ENCODE results near the gene PRKN.
"Not testable (repeated sequence)": the region's sequence is repeated elsewhere in the genome, so short reads cannot be mapped to it uniquely, and the experiment has no call there.

PRKN gene

GRCh38 chr6:161503570-161503969, 1224.0 kb downstream of the PRKN start:
- FAIRE-seq, result no peak

GRCh38 chr6:161498881-161499280, 1228.7 kb downstream of the PRKN start:
- no peak for FAIRE-seq

GRCh38 chr6:161498359-161498758, 1229.2 kb downstream of the PRKN start:
- no peak for FAIRE-seq

- FAIRE-seq, result no peak
Measured at GRCh38 chr6:161496941-161497340, 1230.6 kb downstream of the PRKN start.

- FAIRE-seq, result not testable (repeated sequence)
Measured at GRCh38 chr6:161496271-161496670, 1231.3 kb downstream of the PRKN start.

GRCh38 chr6:161494566-161494965, 1233.0 kb downstream of the PRKN start:
- FAIRE-seq, result no peak

GRCh38 chr6:161493576-161494118, 1233.9 kb downstream of the PRKN start:
- FAIRE-seq, result no peak

GRCh38 chr6:161489626-161490306, 1237.8 kb downstream of the PRKN start:
- FAIRE-seq, result no peak

GRCh38 chr6:161487694-161488093, 1239.9 kb downstream of the PRKN start:
- FAIRE-seq, result no peak

- no peak for FAIRE-seq
Measured at GRCh38 chr6:161487217-161487531, 1240.4 kb downstream of the PRKN start.

- FAIRE-seq, result no peak
Measured at GRCh38 chr6:161486361-161487216, 1241.0 kb downstream of the PRKN start.

- FAIRE-seq, result peak; percentile 83
Measured at GRCh38 chr6:161482517-161482858, 1245.1 kb downstream of the PRKN start.

GRCh38 chr6:161481786-161482516, 1245.6 kb downstream of the PRKN start:
- peak; percentile 83 for FAIRE-seq

GRCh38 chr6:161480421-161481155, 1247.0 kb downstream of the PRKN start:
- no peak for FAIRE-seq

GRCh38 chr6:161479376-161479775, 1248.2 kb downstream of the PRKN start:
- no peak for FAIRE-seq

- no peak for FAIRE-seq
Measured at GRCh38 chr6:161477876-161478425, 1249.6 kb downstream of the PRKN start.

GRCh38 chr6:161476711-161477110, 1250.9 kb downstream of the PRKN start:
- FAIRE-seq, result no peak

GRCh38 chr6:161465403-161465802, 1262.2 kb downstream of the PRKN start:
- FAIRE-seq, result no peak

GRCh38 chr6:161463071-161463470, 1264.5 kb downstream of the PRKN start:
- FAIRE-seq, result no peak

- FAIRE-seq, result no peak
Measured at GRCh38 chr6:161462148-161462547, 1265.4 kb downstream of the PRKN start.

- no peak for FAIRE-seq
Measured at GRCh38 chr6:161459008-161459615, 1268.5 kb downstream of the PRKN start.

Measured in TTC549 (cell line).